Endodermal cell (in vitro differentiated cells): ENCODE measurements around the gene FLRT2. TPM values are rescaled to one million over a fixed set of nuclear protein-coding genes. Genes with fewer than 3 reads are reported as not detected.

ENCODE experiments used
- DNase-seq: peaks from one replicate; pipeline ENCODE4 v3.0.0-alpha.2; 2017
- H3K27ac ChIP-seq: 2 replicates; pipeline ENCODE4 v1.5.1; 2013; ENCODE audit warnings: mild to moderate bottlenecking, low read depth, low read length, moderate library complexity
- H3K27me3 ChIP-seq: 2 replicates; pipeline ENCODE4 v1.6.1; 2013; ENCODE audit warnings: mild to moderate bottlenecking, low read length, moderate library complexity; ENCODE audit not compliant: insufficient read depth, control insufficient read depth, poor library complexity, severe bottlenecking
- H3K36me3 ChIP-seq: 2 replicates; pipeline ENCODE4 v1.7.0; 2013; ENCODE audit warnings: mild to moderate bottlenecking, low read length, moderate library complexity; ENCODE audit not compliant: control insufficient read depth, insufficient read depth
- H3K4me1 ChIP-seq: one replicate; pipeline ENCODE4 v1.7.0; 2013; ENCODE audit warnings: low read length; ENCODE audit not compliant: control insufficient read depth, insufficient read depth
- H3K4me3 ChIP-seq: 2 replicates; pipeline ENCODE4 v1.5.1; 2013; ENCODE audit warnings: mild to moderate bottlenecking, low read length, moderate library complexity
- H3K9ac ChIP-seq: 2 replicates; pipeline ENCODE4 v1.6.1; 2013; ENCODE audit warnings: mild to moderate bottlenecking, low read length, moderate library complexity; ENCODE audit not compliant: poor library complexity, severe bottlenecking; ENCODE audit errors: extremely low read depth
- H3K9me3 ChIP-seq: 2 replicates; pipeline ENCODE4 v1.6.1; 2013; ENCODE audit warnings: mild to moderate bottlenecking, low read length, moderate library complexity; ENCODE audit not compliant: control insufficient read depth
- H3K27ac Mint-ChIP-seq: 2 replicates; pipeline ENCODE4 v1.8.0; 2020; ENCODE audit warnings: mixed read lengths
- H3K27me3 Mint-ChIP-seq: 2 replicates; pipeline ENCODE4 v1.8.0; 2021; ENCODE audit warnings: mild to moderate bottlenecking, mixed read lengths; ENCODE audit not compliant: insufficient read depth
- H3K36me3 Mint-ChIP-seq: 2 replicates; pipeline ENCODE4 v1.8.0; 2020; ENCODE audit warnings: low read depth, mixed read lengths
- H3K4me1 Mint-ChIP-seq: 2 replicates; pipeline ENCODE4 v1.8.0; 2020; ENCODE audit warnings: mixed read lengths
- H3K4me3 Mint-ChIP-seq: 2 replicates; pipeline ENCODE4 v1.8.0; 2020; ENCODE audit warnings: mild to moderate bottlenecking, moderate library complexity, mixed read lengths
- H3K9me3 Mint-ChIP-seq: 2 replicates; pipeline ENCODE4 v1.8.0; 2020; ENCODE audit warnings: mild to moderate bottlenecking, mixed read lengths
- WGBS, 2 experiments: methylation state at CpG; one replicate each; pipeline versions ENCODE4 v1.1.5 to v1.1.7; 2013; ENCODE audit warnings: missing lambda C conversion rate in 2 of 2, mixed read lengths in 1 of 2; ENCODE audit not compliant: insufficient coverage in 1 of 2, insufficient read length in 1 of 2; 5-methylcytosine and 5-hydroxymethylcytosine counted together
- total RNA-seq, 2 donors: library from RNA; stranded (reverse); fragmentation: NEBNext Ultra II Directional in 1 of 2; extraction: Animal tissue kit (Norgen Biotek cat#: 25700) in 1 of 2; gene quantifications; 2 replicates in 1 of 2; 3 replicates in 1 of 2; pipeline ENCODE4 v1.2.1, GENCODE V29; 2021
- TF ChIP-seq, protein P1 (sequence below): fragments of 200-600 bp; sonication (generic); conservative IDR thresholded peaks from 2 replicates; pipeline ENCODE4 v1.5.0; 2021; ENCODE audit warnings: antibody characterized with exemption, mild to moderate bottlenecking

FLRT2 gene
- total RNA-seq, 2 donors from 2014 or later, result 26.8 to 36.4 TPM

DNA sequence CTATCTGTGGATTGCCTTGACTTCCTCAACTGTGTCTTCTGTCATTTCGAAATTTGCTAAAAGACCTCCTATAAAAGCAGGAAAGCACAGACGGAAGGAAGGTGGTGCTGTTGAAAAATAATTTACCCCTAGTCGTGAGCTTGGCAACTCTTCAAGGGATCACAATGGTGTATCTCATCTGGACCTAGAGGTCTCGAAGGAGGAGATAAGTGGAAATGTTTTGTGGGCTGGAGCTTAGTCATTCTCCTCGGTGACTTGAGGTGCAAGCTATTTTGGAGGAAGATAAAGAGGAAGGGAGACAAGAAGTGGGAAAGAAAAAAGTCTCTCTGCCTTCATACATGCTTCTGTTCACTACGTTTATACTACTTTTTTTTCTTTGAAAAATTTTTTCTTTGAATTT, 89.9 kb downstream of the FLRT2 start:
- Mint-ChIP-seq H3K27ac (no peak overlapping the region), H3K9me3 (no peaks in the 10 kb centered on the region), H3K4me3 (no peak overlapping the region), H3K36me3 (peaks cover 27% of the 10 kb centered on the region), H3K27me3 (no peaks in the 10 kb centered on the region), H3K4me1 (peaks cover 46% of the 10 kb centered on the region)
- Histone ChIP-seq H3K9ac (no peak overlapping the region), H3K4me3 (no peak overlapping the region), H3K36me3 (peaks cover 26% of the 10 kb centered on the region), H3K9me3 (peaks cover 6% of the 10 kb centered on the region), H3K4me1 (peaks cover 11% of the 10 kb centered on the region), H3K27me3 (no peaks in the 10 kb centered on the region), H3K27ac (no peak overlapping the region)
- TF ChIP-seq, protein P1, sequence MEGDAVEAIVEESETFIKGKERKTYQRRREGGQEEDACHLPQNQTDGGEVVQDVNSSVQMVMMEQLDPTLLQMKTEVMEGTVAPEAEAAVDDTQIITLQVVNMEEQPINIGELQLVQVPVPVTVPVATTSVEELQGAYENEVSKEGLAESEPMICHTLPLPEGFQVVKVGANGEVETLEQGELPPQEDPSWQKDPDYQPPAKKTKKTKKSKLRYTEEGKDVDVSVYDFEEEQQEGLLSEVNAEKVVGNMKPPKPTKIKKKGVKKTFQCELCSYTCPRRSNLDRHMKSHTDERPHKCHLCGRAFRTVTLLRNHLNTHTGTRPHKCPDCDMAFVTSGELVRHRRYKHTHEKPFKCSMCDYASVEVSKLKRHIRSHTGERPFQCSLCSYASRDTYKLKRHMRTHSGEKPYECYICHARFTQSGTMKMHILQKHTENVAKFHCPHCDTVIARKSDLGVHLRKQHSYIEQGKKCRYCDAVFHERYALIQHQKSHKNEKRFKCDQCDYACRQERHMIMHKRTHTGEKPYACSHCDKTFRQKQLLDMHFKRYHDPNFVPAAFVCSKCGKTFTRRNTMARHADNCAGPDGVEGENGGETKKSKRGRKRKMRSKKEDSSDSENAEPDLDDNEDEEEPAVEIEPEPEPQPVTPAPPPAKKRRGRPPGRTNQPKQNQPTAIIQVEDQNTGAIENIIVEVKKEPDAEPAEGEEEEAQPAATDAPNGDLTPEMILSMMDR, result no peak
- no peak for DNase-seq
- WGBS, 2 experiments, result 61 to 88% methylated on average over 2 to 5 of the region's 6 CpGs

DNA sequence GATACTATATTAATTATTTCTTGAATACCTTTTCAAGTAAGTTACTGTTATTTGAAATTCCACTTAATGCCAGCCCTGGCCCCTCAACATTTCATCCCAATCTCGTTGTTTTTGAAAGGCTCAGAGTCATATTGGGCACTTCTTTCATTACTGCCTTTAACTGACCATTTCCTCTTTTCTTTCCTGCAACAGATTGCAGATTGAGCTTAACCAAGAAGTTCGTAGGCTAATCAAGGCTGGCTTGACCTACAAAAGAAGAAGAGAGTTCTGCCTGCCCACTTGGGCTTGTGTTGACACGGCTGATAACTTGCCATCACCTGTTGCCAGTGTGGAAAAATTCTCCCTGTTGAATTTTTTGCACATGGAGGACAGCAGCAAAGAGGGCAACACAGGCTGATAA, 91.0 kb downstream of the FLRT2 start:
- Mint-ChIP-seq H3K36me3 (peaks cover 27% of the 10 kb centered on the region), H3K27ac (no peak overlapping the region)
- 85 to 90% methylated on average over 3 of the region's 3 CpGs for WGBS, 2 experiments

DNA sequence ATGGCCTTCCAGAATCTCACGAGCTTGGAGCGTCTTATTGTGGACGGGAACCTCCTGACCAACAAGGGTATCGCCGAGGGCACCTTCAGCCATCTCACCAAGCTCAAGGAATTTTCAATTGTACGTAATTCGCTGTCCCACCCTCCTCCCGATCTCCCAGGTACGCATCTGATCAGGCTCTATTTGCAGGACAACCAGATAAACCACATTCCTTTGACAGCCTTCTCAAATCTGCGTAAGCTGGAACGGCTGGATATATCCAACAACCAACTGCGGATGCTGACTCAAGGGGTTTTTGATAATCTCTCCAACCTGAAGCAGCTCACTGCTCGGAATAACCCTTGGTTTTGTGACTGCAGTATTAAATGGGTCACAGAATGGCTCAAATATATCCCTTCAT, 92.2 kb downstream of the FLRT2 start:
- 95 to 100% methylated on average over 9 to 13 of the region's 13 CpGs for WGBS, 2 experiments
- Mint-ChIP-seq H3K27ac (no peak overlapping the region), H3K36me3 (peaks cover 27% of the 10 kb centered on the region), H3K9me3 (no peaks in the 10 kb centered on the region), H3K4me3 (no peak overlapping the region), H3K4me1 (peaks cover 30% of the 10 kb centered on the region), H3K27me3 (no peaks in the 10 kb centered on the region)
- Histone ChIP-seq H3K4me1 (peaks cover 5% of the 10 kb centered on the region), H3K9ac (no peak overlapping the region), H3K9me3 (peaks cover 6% of the 10 kb centered on the region), H3K4me3 (no peak overlapping the region), H3K36me3 (peaks cover 26% of the 10 kb centered on the region), H3K27ac (no peak overlapping the region), H3K27me3 (no peaks in the 10 kb centered on the region)
- no peak for DNase-seq
- TF ChIP-seq, protein P1, result no peak

More for the DNA sequence above, 91.0 kb downstream of the FLRT2 start:
- Histone ChIP-seq H3K36me3 (peaks cover 26% of the 10 kb centered on the region), H3K4me3 (no peak overlapping the region), H3K9ac (no peak overlapping the region), H3K27me3 (no peaks in the 10 kb centered on the region), H3K27ac (no peak overlapping the region), H3K4me1 (peaks cover 11% of the 10 kb centered on the region), H3K9me3 (peaks cover 6% of the 10 kb centered on the region)
- TF ChIP-seq, protein P1, result no peak
- Mint-ChIP-seq H3K4me3 (no peak overlapping the region), H3K27me3 (no peaks in the 10 kb centered on the region), H3K4me1 (peaks cover 39% of the 10 kb centered on the region), H3K9me3 (no peaks in the 10 kb centered on the region)
- DNase-seq, result no peak
